ENCODE data around the gene SLC6A15. TPM values are rescaled to one million over a fixed set of nuclear protein-coding genes. Genes with fewer than 3 reads are reported as not detected.

The SLC6A15 gene
- total and polyA plus RNA-seq, 10 donors, result 0.06 to 0.68 (median 0.19) TPM; not detected in 4

- peaks cover 0 to 6% (median 0%) of the 10 kb centered on the region in 7 donors for H3K27me3 ChIP-seq (replicated peaks in 1 of 7)
- no peak overlapping the region for H3K4me3 ChIP-seq
- no peak overlapping the region for H3K27ac ChIP-seq
- no peaks in the 10 kb centered on the region for H3K36me3 ChIP-seq
- intact Hi-C loops (cut with DNase I; ENCODE audit: low total_unique reads), result no loop called here
- no peaks in the 10 kb centered on the region for H3K9me3 ChIP-seq
- 28 to 33% (median 29%) methylated on average over 2 of the region's 2 CpGs for WGBS, 5 donors
- no peak for DNase-seq
- H3K4me1 ChIP-seq, result no peaks in the 10 kb centered on the region
- no peak for TF ChIP-seq POLR2A (IDR thresholded peaks at IDR 0.05)
- TF ChIP-seq CTCF (IDR thresholded peaks at IDR 0.05 in 8 of 11, conservative IDR thresholded peaks at IDR 0.05 in 3 of 11), result no peak
These were observed 12.4 kb upstream of the SLC6A15 start for GRCh38 chr12:84924981-84925380.

- no peaks in the 10 kb centered on the region for H3K4me1 ChIP-seq
- no peak for DNase-seq
- H3K27me3 ChIP-seq (replicated peaks in 1 of 7), result peaks cover 0 to 6% (median 0%) of the 10 kb centered on the region in 7 donors
- H3K36me3 ChIP-seq, result no peaks in the 10 kb centered on the region
- H3K9me3 ChIP-seq, result no peaks in the 10 kb centered on the region
- H3K4me3 ChIP-seq, result no peak overlapping the region
- TF ChIP-seq CTCF (IDR thresholded peaks at IDR 0.05 in 8 of 11, conservative IDR thresholded peaks at IDR 0.05 in 3 of 11) (no peak), POLR2A (IDR thresholded peaks at IDR 0.05) (no peak), POLR2AphosphoS5 (IDR thresholded peaks at IDR 0.05) (no peak)
- WGBS, 5 donors, result 54 to 66% (median 61%) methylated on average over 2 of the region's 2 CpGs
- intact Hi-C loops (cut with DNase I; ENCODE audit: low total_unique reads), result no loop called here
- H3K27ac ChIP-seq, result no peak overlapping the region
These were observed 10.1 kb upstream of the SLC6A15 start for GRCh38 chr12:84922693-84923092.

GRCh38 chr12:84920331-84920730, 7.7 kb upstream of the SLC6A15 start:
- H3K27ac ChIP-seq, result no peak overlapping the region
- WGBS, 5 donors, result 45 to 74% (median 65%) methylated on average over 1 of the region's 1 CpG
- DNase-seq, result no peak
- H3K36me3 ChIP-seq, result no peaks in the 10 kb centered on the region
- no peak overlapping the region for H3K4me3 ChIP-seq
- no peaks in the 10 kb centered on the region for H3K4me1 ChIP-seq
- intact Hi-C loops (cut with DNase I; ENCODE audit: low total_unique reads), result no loop called here
- no peaks in the 10 kb centered on the region for H3K9me3 ChIP-seq
- H3K27me3 ChIP-seq (replicated peaks in 1 of 7), result peaks cover 0 to 3% (median 0%) of the 10 kb centered on the region in 7 donors
- TF ChIP-seq CTCF (IDR thresholded peaks at IDR 0.05 in 8 of 11, conservative IDR thresholded peaks at IDR 0.05 in 3 of 11) (no peak), POLR2AphosphoS5 (IDR thresholded peaks at IDR 0.05) (no peak), POLR2A (IDR thresholded peaks at IDR 0.05) (no peak)

GRCh38 chr12:84919271-84919670, 6.7 kb upstream of the SLC6A15 start:
- intact Hi-C loops (cut with DNase I; ENCODE audit: low total_unique reads), result no loop called here
- no peak for TF ChIP-seq POLR2AphosphoS5 (IDR thresholded peaks at IDR 0.05)
- TF ChIP-seq CTCF (IDR thresholded peaks at IDR 0.05 in 8 of 11, conservative IDR thresholded peaks at IDR 0.05 in 3 of 11), result no peak
- TF ChIP-seq POLR2A (IDR thresholded peaks at IDR 0.05), result no peak
- DNase-seq, result no peak
- Histone ChIP-seq H3K4me3 (no peak overlapping the region), H3K9me3 (no peaks in the 10 kb centered on the region), H3K36me3 (no peaks in the 10 kb centered on the region), H3K27me3 (replicated peaks in 1 of 7) (peaks cover 0 to 14% (median 0%) of the 10 kb centered on the region in 7 donors), H3K4me1 (no peaks in the 10 kb centered on the region), H3K27ac (no peak overlapping the region)
- WGBS, 5 donors, result 63 to 91% (median 75%) methylated on average over 1 of the region's 1 CpG
